Measurements from ENCODE around the gene HRCT1. TPM values are rescaled to one million over a fixed set of nuclear protein-coding genes. Genes with fewer than 3 reads are reported as not detected.
"Not testable (repeated sequence)": the region's sequence is repeated elsewhere in the genome, so short reads cannot be mapped to it uniquely, and the experiment has no call there.

Gene HRCT1
- total and polyA plus RNA-seq, 7 donors, result 0.59 to 5.4 (median 1.8) TPM

- 73 to 76% (median 74%) methylated on average over 10 of the region's 10 CpGs for WGBS, 3 donors
- no peak overlapping the region for H3K27ac ChIP-seq
- DNase-seq (no peak), ATAC-seq (no peak)
- H3K36me3 ChIP-seq (ENCODE audit: insufficient read depth in 1 of 2, low read depth in 1 of 2), result no peaks in the 10 kb centered on the region
- TF ChIP-seq CTCF (IDR thresholded peaks at IDR 0.05), result no peak
- H3K4me3 ChIP-seq, result peak overlapping the region; percentile 49
- H3K9me3 ChIP-seq, result no peaks in the 10 kb centered on the region
- intact Hi-C loops (cut with DNase I), result no loop called here
- peaks cover 6% of the 10 kb centered on the region for H3K4me1 ChIP-seq
- no peaks in the 10 kb centered on the region for H3K27me3 ChIP-seq (ENCODE audit: insufficient read depth in 3 of 3, low read length in 2 of 3)
These were observed 6.9 kb downstream of the HRCT1 start for GRCh38 chr9:35912791-35913400.

- intact Hi-C loops (cut with DNase I); H3K4me1 ChIP-seq; H3K4me3 ChIP-seq; ATAC-seq; DNase-seq; H3K36me3 ChIP-seq (ENCODE audit: insufficient read depth in 1 of 2, low read depth in 1 of 2); H3K9me3 ChIP-seq; H3K27ac ChIP-seq; H3K27me3 ChIP-seq (ENCODE audit: insufficient read depth in 3 of 3, low read length in 2 of 3): not testable (repeated sequence)
These were observed 7.4 kb downstream of the HRCT1 start for GRCh38 chr9:35913429-35913828.

GRCh38 chr9:35914301-35914807, 8.4 kb downstream of the HRCT1 start:
- DNase-seq, result peak; percentile 49 to 78
- Histone ChIP-seq H3K9me3 (no peaks in the 10 kb centered on the region), H3K36me3 (ENCODE audit: insufficient read depth in 1 of 2, low read depth in 1 of 2) (no peaks in the 10 kb centered on the region), H3K27ac (peak overlapping the region; percentile 54), H3K4me1 (no peaks in the 10 kb centered on the region), H3K4me3 (no peak overlapping the region), H3K27me3 (ENCODE audit: insufficient read depth in 3 of 3, low read length in 2 of 3) (no peaks in the 10 kb centered on the region)
- WGBS, 3 donors, result 27 to 36% (median 31%) methylated on average over 9 of the region's 9 CpGs
- intact Hi-C loops (cut with DNase I), result no loop called here
- TF ChIP-seq CTCF (IDR thresholded peaks at IDR 0.05), result no peak
- ATAC-seq, result peak; percentile 47 to 70 (median 58)

- H3K36me3 ChIP-seq (ENCODE audit: insufficient read depth in 1 of 2, low read depth in 1 of 2), result no peaks in the 10 kb centered on the region
- no peak for TF ChIP-seq CTCF (IDR thresholded peaks at IDR 0.05)
- H3K4me3 ChIP-seq, result no peak overlapping the region
- H3K27me3 ChIP-seq (ENCODE audit: insufficient read depth in 3 of 3, low read length in 2 of 3), result no peaks in the 10 kb centered on the region
- DNase-seq (no peak), ATAC-seq (no peak)
- intact Hi-C loops (cut with DNase I), result no loop called here
- WGBS, 3 donors, result 70 to 78% (median 78%) methylated on average over 16 of the region's 16 CpGs
- H3K9me3 ChIP-seq, result no peaks in the 10 kb centered on the region
- peaks cover 6% of the 10 kb centered on the region for H3K4me1 ChIP-seq
- no peak overlapping the region for H3K27ac ChIP-seq
These were observed 9.8 kb downstream of the HRCT1 start for GRCh38 chr9:35915681-35916294.

GRCh38 chr9:35917261-35917660, 11.3 kb downstream of the HRCT1 start:
- no peaks in the 10 kb centered on the region for H3K27me3 ChIP-seq (ENCODE audit: insufficient read depth in 3 of 3, low read length in 2 of 3)
- intact Hi-C loops (cut with DNase I), result no loop called here
- ATAC-seq (no peak), DNase-seq (no peak)
- peaks cover 9% of the 10 kb centered on the region for H3K4me1 ChIP-seq
- H3K36me3 ChIP-seq (ENCODE audit: insufficient read depth in 1 of 2, low read depth in 1 of 2), result no peaks in the 10 kb centered on the region
- WGBS, 3 donors, result 80 to 86% (median 81%) methylated on average over 4 of the region's 4 CpGs
- TF ChIP-seq CTCF (IDR thresholded peaks at IDR 0.05), result no peak
- H3K4me3 ChIP-seq, result no peak overlapping the region
- no peaks in the 10 kb centered on the region for H3K9me3 ChIP-seq
- peak overlapping the region; percentile 66 for H3K27ac ChIP-seq

All from psoas muscle (tissue), 8 donors.